ENCODE results near the gene DOCK7. TPM values are rescaled to one million over a fixed set of nuclear protein-coding genes. Genes with fewer than 3 reads are reported as not detected.

Gene DOCK7
- total RNA-seq, 1 donor = 110 TPM

- TF ChIP-seq CTCF (IDR thresholded peaks at IDR 0.05; ENCODE audit: insufficient read depth, low read length) = no peak
- no peak for DNase-seq (ENCODE audit: low read depth)
- H3K4me3 ChIP-seq (ENCODE audit: low read depth, low read length) = no peak overlapping the region
These were observed 211.5 kb downstream of the DOCK7 start for GRCh38 chr1:62476525-62477219.

GRCh38 chr1:62467092-62467491 lies 221.1 kb downstream of the DOCK7 start:
- TF ChIP-seq CTCF (IDR thresholded peaks at IDR 0.05; ENCODE audit: insufficient read depth, low read length) = no peak
- H3K4me3 ChIP-seq (ENCODE audit: low read depth, low read length) = no peak overlapping the region
- DNase-seq (ENCODE audit: low read depth) = peak; percentile 12

- no peak for DNase-seq (ENCODE audit: low read depth)
- TF ChIP-seq CTCF (IDR thresholded peaks at IDR 0.05; ENCODE audit: insufficient read depth, low read length) = no peak
- no peak overlapping the region for H3K4me3 ChIP-seq (ENCODE audit: low read depth, low read length)
These were observed 225.8 kb downstream of the DOCK7 start for GRCh38 chr1:62462370-62462769.

- H3K4me3 ChIP-seq (ENCODE audit: low read depth, low read length) = no peak overlapping the region
- TF ChIP-seq CTCF (IDR thresholded peaks at IDR 0.05; ENCODE audit: insufficient read depth, low read length) = no peak
- no peak for DNase-seq (ENCODE audit: low read depth)
These were observed 230.2 kb downstream of the DOCK7 start for GRCh38 chr1:62457955-62458354.

GRCh38 chr1:62452951-62453350 lies 235.2 kb downstream of the DOCK7 start:
- H3K4me3 ChIP-seq (ENCODE audit: low read depth, low read length) = no peak overlapping the region
- no peak for TF ChIP-seq CTCF (IDR thresholded peaks at IDR 0.05; ENCODE audit: insufficient read depth, low read length)
- peak; percentile 30 for DNase-seq (ENCODE audit: low read depth)

- H3K4me3 ChIP-seq (ENCODE audit: low read depth, low read length) = no peak overlapping the region
- DNase-seq (ENCODE audit: low read depth) = no peak
- no peak for TF ChIP-seq CTCF (IDR thresholded peaks at IDR 0.05; ENCODE audit: insufficient read depth, low read length)
These were observed 237.9 kb downstream of the DOCK7 start for GRCh38 chr1:62450301-62450700.
